Loucy (cell line): ENCODE data around the gene MAP3K5.

Source experiments
- CTCF ChIP-seq: fragments of 200-600 bp; sonication (generic); conservative IDR thresholded peaks from 2 replicates; pipeline ENCODE4 v1.5.1; 2014; ENCODE audit warnings: mild to moderate bottlenecking, antibody characterized with exemption, low read length
- EZH2phosphoT487 ChIP-seq: fragments of 200-600 bp; IDR thresholded peaks from 2 replicates; pipeline ENCODE4 v1.6.1; 2018; ENCODE audit warnings: antibody characterized with exemption, mild to moderate bottlenecking, moderate library complexity, borderline replicate concordance

DNA sequence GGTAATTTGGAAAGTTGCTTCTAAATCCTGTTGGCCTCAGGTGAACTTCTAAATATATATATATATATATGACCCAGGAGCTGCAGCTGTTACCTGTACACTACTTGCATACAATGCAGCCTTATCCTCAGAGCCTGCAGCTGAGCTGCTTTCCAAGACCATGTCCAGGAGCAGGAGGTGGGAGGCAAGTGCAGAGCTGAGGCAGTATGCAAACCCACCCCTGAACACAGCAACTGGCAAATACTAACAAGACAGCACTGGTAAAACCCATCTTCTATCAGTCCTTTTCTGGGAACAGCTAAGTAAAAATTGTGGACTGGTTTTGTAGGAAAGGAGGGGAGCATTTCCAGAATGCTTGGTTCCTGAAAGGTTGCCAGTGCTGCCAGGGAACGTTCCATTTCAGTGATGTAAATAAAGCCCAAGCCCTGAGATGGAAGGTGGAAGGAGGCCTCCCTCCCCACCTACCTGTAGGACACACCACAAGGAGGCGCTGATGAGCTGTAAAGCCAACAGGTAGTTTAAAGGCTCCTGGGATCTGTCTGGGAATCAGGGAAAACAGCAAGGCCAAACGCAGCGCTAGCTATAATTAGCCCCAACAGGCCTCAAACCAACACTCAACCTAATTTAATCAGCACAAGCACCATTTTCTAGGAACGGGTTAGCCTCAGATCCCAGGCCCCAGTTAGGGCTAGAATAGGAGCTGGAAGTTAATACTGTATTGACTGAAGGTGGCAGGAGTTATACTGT lies 148.3 kb downstream of the MAP3K5 start:
- TF ChIP-seq CTCF (peak; percentile 93), EZH2phosphoT487 (no peak)
